ENCODE data around the gene RAPGEF5.

The RAPGEF5 gene

GRCh38 chr7:22151901-22152300, 205.1 kb downstream of the RAPGEF5 start:
- no peak for DNase-seq (ENCODE audit: low spot score)

GRCh38 chr7:22150221-22150620, 206.7 kb downstream of the RAPGEF5 start:
- DNase-seq (ENCODE audit: low spot score) = no peak

- no peak for DNase-seq (ENCODE audit: low spot score)
These were observed 209.1 kb downstream of the RAPGEF5 start for GRCh38 chr7:22147868-22148267.

- DNase-seq (ENCODE audit: low spot score) = no peak
These were observed 209.9 kb downstream of the RAPGEF5 start for GRCh38 chr7:22146961-22147512.

GRCh38 chr7:22144950-22145349, 212.0 kb downstream of the RAPGEF5 start:
- no peak for DNase-seq (ENCODE audit: low spot score)

GRCh38 chr7:22143491-22143890, 213.5 kb downstream of the RAPGEF5 start:
- no peak for DNase-seq (ENCODE audit: low spot score)

GRCh38 chr7:22142572-22142971, 214.4 kb downstream of the RAPGEF5 start:
- peak; percentile 73 for DNase-seq (ENCODE audit: low spot score)

GRCh38 chr7:22141355-22141754, 215.6 kb downstream of the RAPGEF5 start:
- DNase-seq (ENCODE audit: low spot score) = no peak

- no peak for DNase-seq (ENCODE audit: low spot score)
These were observed 216.4 kb downstream of the RAPGEF5 start for GRCh38 chr7:22140578-22140977.

GRCh38 chr7:22138886-22139285, 218.1 kb downstream of the RAPGEF5 start:
- DNase-seq (ENCODE audit: low spot score) = no peak

GRCh38 chr7:22138106-22138505, 218.8 kb downstream of the RAPGEF5 start:
- no peak for DNase-seq (ENCODE audit: low spot score)

GRCh38 chr7:22137466-22137865, 219.5 kb downstream of the RAPGEF5 start:
- no peak for DNase-seq (ENCODE audit: low spot score)

GRCh38 chr7:22137026-22137425, 219.9 kb downstream of the RAPGEF5 start:
- DNase-seq (ENCODE audit: low spot score) = no peak

- DNase-seq (ENCODE audit: low spot score) = no peak
These were observed 227.0 kb downstream of the RAPGEF5 start for GRCh38 chr7:22129819-22130580.

- no peak for DNase-seq (ENCODE audit: low spot score)
These were observed 227.8 kb downstream of the RAPGEF5 start for GRCh38 chr7:22129166-22129565.

- no peak for DNase-seq (ENCODE audit: low spot score)
These were observed 228.4 kb downstream of the RAPGEF5 start for GRCh38 chr7:22128528-22128920.

GRCh38 chr7:22127835-22128527, 229.0 kb downstream of the RAPGEF5 start:
- DNase-seq (ENCODE audit: low spot score) = no peak

GRCh38 chr7:22125436-22125835, 231.5 kb downstream of the RAPGEF5 start:
- DNase-seq (ENCODE audit: low spot score) = no peak

GRCh38 chr7:22124941-22125340, 232.0 kb downstream of the RAPGEF5 start:
- DNase-seq (ENCODE audit: low spot score) = no peak

- no peak for DNase-seq (ENCODE audit: low spot score)
These were observed 233.8 kb downstream of the RAPGEF5 start for GRCh38 chr7:22123139-22123538.

- no peak for DNase-seq (ENCODE audit: low spot score)
These were observed 235.1 kb downstream of the RAPGEF5 start for GRCh38 chr7:22121702-22122474.

- DNase-seq (ENCODE audit: low spot score) = no peak
These were observed 236.4 kb downstream of the RAPGEF5 start for GRCh38 chr7:22120391-22121053.
